Dendritic cell treated with granulocyte-macrophage colony-stimulating factor and Interleukin-4, amounts not matched to agents 40 ng/mL and 50 ng/mL, for 4 days (primary cell): ENCODE results near the gene RASGEF1B.
"Not testable (repeated sequence)": the region's sequence is repeated elsewhere in the genome, so short reads cannot be mapped to it uniquely, and the experiment has no call there.

Experiments
- H3K27ac Mint-ChIP-seq: one replicate; pipeline ENCODE4 v1.8.0; 2022; ENCODE audit warnings: mild to moderate bottlenecking, mixed read lengths
- H3K27me3 Mint-ChIP-seq: one replicate; pipeline ENCODE4 v1.8.0; 2022; ENCODE audit warnings: mild to moderate bottlenecking, mixed read lengths
- H3K36me3 Mint-ChIP-seq: one replicate; pipeline ENCODE4 v1.8.0; 2022; ENCODE audit warnings: low read depth, mixed read lengths
- H3K4me1 Mint-ChIP-seq: one replicate; pipeline ENCODE4 v1.8.0; 2022; ENCODE audit warnings: low read depth, mixed read lengths
- H3K4me3 Mint-ChIP-seq: one replicate; pipeline ENCODE4 v1.8.0; 2022; ENCODE audit warnings: mild to moderate bottlenecking, moderate library complexity, mixed read lengths
- H3K9me3 Mint-ChIP-seq: one replicate; pipeline ENCODE4 v1.8.0; 2022; ENCODE audit warnings: mixed read lengths
- intact Hi-C: fragments of 100-400 bp; cut with micrococcal nuclease; formaldehyde crosslinking; loops from one replicate; pipeline ENCODE4 v1.15.0; 2022

The RASGEF1B gene

GRCh38 chr4:81490403-81491160 lies 18.9 kb upstream of the RASGEF1B start:
- H3K9me3 Mint-ChIP-seq = no peaks in the 10 kb centered on the region
- peaks cover 29% of the 10 kb centered on the region for H3K4me1 Mint-ChIP-seq
- H3K36me3 Mint-ChIP-seq = no peaks in the 10 kb centered on the region
- intact Hi-C loops = no loop called here
- H3K27me3 Mint-ChIP-seq = no peaks in the 10 kb centered on the region
- no peak overlapping the region for H3K4me3 Mint-ChIP-seq
- H3K27ac Mint-ChIP-seq = no peak overlapping the region

- Mint-ChIP-seq H3K27me3 (no peaks in the 10 kb centered on the region), H3K27ac (no peak overlapping the region), H3K4me1 (peaks cover 20% of the 10 kb centered on the region), H3K4me3 (no peak overlapping the region), H3K9me3 (no peaks in the 10 kb centered on the region), H3K36me3 (no peaks in the 10 kb centered on the region)
- intact Hi-C loops = no loop called here
Observed at GRCh38 chr4:81486502-81486901, 14.8 kb upstream of the RASGEF1B start.

- no peak overlapping the region for H3K27ac Mint-ChIP-seq
- no peaks in the 10 kb centered on the region for H3K36me3 Mint-ChIP-seq
Observed at GRCh38 chr4:81485310-81485980, 13.7 kb upstream of the RASGEF1B start.

GRCh38 chr4:81482326-81482725 lies 10.6 kb upstream of the RASGEF1B start:
- H3K4me3 Mint-ChIP-seq = no peak overlapping the region
- no peaks in the 10 kb centered on the region for H3K36me3 Mint-ChIP-seq
- H3K27ac Mint-ChIP-seq = peak overlapping the region; percentile 46
- H3K4me1 Mint-ChIP-seq = peaks cover 20% of the 10 kb centered on the region
- no peaks in the 10 kb centered on the region for H3K9me3 Mint-ChIP-seq
- no peaks in the 10 kb centered on the region for H3K27me3 Mint-ChIP-seq
- intact Hi-C loops = loop anchor here (1.0 kb wide), 1 partner anchor 8 kb away; no protein-coding TSS in a partner anchor

More at GRCh38 chr4:81485310-81485980, 13.7 kb upstream of the RASGEF1B start:
- no peaks in the 10 kb centered on the region for H3K9me3 Mint-ChIP-seq
- H3K27me3 Mint-ChIP-seq = no peaks in the 10 kb centered on the region
- H3K4me3 Mint-ChIP-seq = no peak overlapping the region
- peaks cover 20% of the 10 kb centered on the region for H3K4me1 Mint-ChIP-seq
- intact Hi-C loops = no loop called here

GRCh38 chr4:81481151-81481550 lies 9.4 kb upstream of the RASGEF1B start:
- intact Hi-C loops = no loop called here
- Mint-ChIP-seq H3K4me1 (peaks cover 15% of the 10 kb centered on the region), H3K27me3 (no peaks in the 10 kb centered on the region), H3K4me3 (no peak overlapping the region), H3K27ac (no peak overlapping the region), H3K9me3 (no peaks in the 10 kb centered on the region), H3K36me3 (no peaks in the 10 kb centered on the region)

- H3K4me3 Mint-ChIP-seq, H3K27me3 Mint-ChIP-seq, H3K27ac Mint-ChIP-seq, intact Hi-C loops, H3K36me3 Mint-ChIP-seq, H3K9me3 Mint-ChIP-seq: not testable (repeated sequence)
- H3K4me1 Mint-ChIP-seq = peaks cover 18% of the 10 kb centered on the region
Observed at GRCh38 chr4:81479573-81479972, 7.9 kb upstream of the RASGEF1B start.

GRCh38 chr4:81473331-81474265 lies 1.9 kb upstream of the RASGEF1B start:
- Mint-ChIP-seq H3K27ac (peak overlapping the region; percentile 94), H3K4me1 (peaks cover 47% of the 10 kb centered on the region)
- not testable (repeated sequence) for H3K9me3 Mint-ChIP-seq, H3K27me3 Mint-ChIP-seq, H3K4me3 Mint-ChIP-seq, H3K36me3 Mint-ChIP-seq
- intact Hi-C loops = loop anchor here (1.0 to 5.0 kb wide), 3 partner anchors 9 to 899 kb away; partner anchors contain the start of gene HNRNPD

- H3K4me1 Mint-ChIP-seq = peaks cover 47% of the 10 kb centered on the region
- H3K27me3 Mint-ChIP-seq = no peaks in the 10 kb centered on the region
- peak overlapping the region; percentile 95 for H3K4me3 Mint-ChIP-seq
Observed at GRCh38 chr4:81472281-81473182, 825 bp upstream of the RASGEF1B start.

GRCh38 chr4:81471298-81471587 lies 464 bp downstream of the RASGEF1B start:
- Mint-ChIP-seq H3K36me3 (peaks cover 7% of the 10 kb centered on the region), H3K9me3 (no peaks in the 10 kb centered on the region), H3K4me1 (peaks cover 47% of the 10 kb centered on the region), H3K27me3 (no peaks in the 10 kb centered on the region), H3K4me3 (peak overlapping the region; percentile 95), H3K27ac (peak overlapping the region; percentile 94)
- intact Hi-C loops = loop anchor here (5.0 kb wide), 2 partner anchors 91 to 901 kb away; partner anchors contain the start of gene HNRNPD

More at GRCh38 chr4:81472281-81473182, 825 bp upstream of the RASGEF1B start:
- intact Hi-C loops = loop anchor here (1.0 to 5.0 kb wide), 3 partner anchors 20 to 900 kb away; partner anchors contain the start of gene HNRNPD
- no peaks in the 10 kb centered on the region for H3K9me3 Mint-ChIP-seq
- peak overlapping the region; percentile 94 for H3K27ac Mint-ChIP-seq
- H3K36me3 Mint-ChIP-seq = peaks cover 7% of the 10 kb centered on the region

- Mint-ChIP-seq H3K4me3 (peak overlapping the region; percentile 95), H3K27ac (peak overlapping the region; percentile 94), H3K4me1 (peaks cover 47% of the 10 kb centered on the region), H3K27me3 (no peaks in the 10 kb centered on the region), H3K36me3 (peaks cover 7% of the 10 kb centered on the region), H3K9me3 (no peaks in the 10 kb centered on the region)
- intact Hi-C loops = loop anchor here (1.0 to 5.0 kb wide), 3 partner anchors 35 to 902 kb away; partner anchors contain the start of gene HNRNPD
Observed at GRCh38 chr4:81470456-81471297, 1.0 kb downstream of the RASGEF1B start.

- Mint-ChIP-seq H3K9me3 (no peaks in the 10 kb centered on the region), H3K4me1 (peaks cover 42% of the 10 kb centered on the region), H3K27ac (peak overlapping the region; percentile 94), H3K27me3 (no peaks in the 10 kb centered on the region), H3K36me3 (peaks cover 7% of the 10 kb centered on the region), H3K4me3 (peak overlapping the region; percentile 95)
- intact Hi-C loops = loop anchor here (1.0 to 10.0 kb wide), 6 partner anchors 35 to 902 kb away; partner anchors contain the start of gene HNRNPD
Observed at GRCh38 chr4:81469781-81470455, 1.8 kb downstream of the RASGEF1B start.

GRCh38 chr4:81468678-81469077 lies 3.0 kb downstream of the RASGEF1B start:
- peaks cover 38% of the 10 kb centered on the region for H3K4me1 Mint-ChIP-seq
- no peak overlapping the region for H3K4me3 Mint-ChIP-seq
- peaks cover 7% of the 10 kb centered on the region for H3K36me3 Mint-ChIP-seq
- H3K27me3 Mint-ChIP-seq = no peaks in the 10 kb centered on the region
- no peaks in the 10 kb centered on the region for H3K9me3 Mint-ChIP-seq
- peak overlapping the region; percentile 2 for H3K27ac Mint-ChIP-seq
- intact Hi-C loops = loop anchor here (5.0 to 10.0 kb wide), 3 partner anchors 219 to 816 kb away; no protein-coding TSS in a partner anchor
